Osteocyte (in vitro differentiated cells): ENCODE results near the gene CLCN3. TPM values are rescaled to one million over a fixed set of nuclear protein-coding genes. Genes with fewer than 3 reads are reported as not detected.
"Not testable (repeated sequence)": the region's sequence is repeated elsewhere in the genome, so short reads cannot be mapped to it uniquely, and the experiment has no call there.

Experiments
- DNase-seq: peaks from one replicate; pipeline ENCODE4 v3.0.0; 2021; ENCODE audit warnings: mixed read lengths; ENCODE audit not compliant: unreplicated experiment; ENCODE audit errors: extremely low spot score
- H3K27ac Mint-ChIP-seq: one replicate; pipeline ENCODE4 v1.8.0; 2021; ENCODE audit warnings: mild to moderate bottlenecking, mixed read lengths; ENCODE audit not compliant: unreplicated experiment
- H3K27me3 Mint-ChIP-seq: one replicate; pipeline ENCODE4 v1.8.0; 2021; ENCODE audit warnings: mixed read lengths; ENCODE audit not compliant: unreplicated experiment
- H3K36me3 Mint-ChIP-seq: one replicate; pipeline ENCODE4 v1.8.0; 2021; ENCODE audit warnings: mixed read lengths; ENCODE audit not compliant: unreplicated experiment
- H3K4me1 Mint-ChIP-seq: one replicate; pipeline ENCODE4 v1.8.0; 2021; ENCODE audit warnings: mixed read lengths; ENCODE audit not compliant: unreplicated experiment
- H3K4me3 Mint-ChIP-seq: one replicate; pipeline ENCODE4 v1.8.0; 2021; ENCODE audit warnings: mild to moderate bottlenecking, moderate library complexity, mixed read lengths; ENCODE audit not compliant: unreplicated experiment
- H3K9me3 Mint-ChIP-seq: one replicate; pipeline ENCODE4 v1.8.0; 2021; ENCODE audit warnings: mixed read lengths; ENCODE audit not compliant: unreplicated experiment
- CTCF ChIP-seq: fragments of 200-600 bp; sonication (generic); IDR thresholded peaks from 2 replicates; pipeline ENCODE4 v1.5.0; 2021; ENCODE audit warnings: antibody characterized with exemption, mild to moderate bottlenecking, moderate library complexity
- total RNA-seq: library from RNA; stranded (reverse); gene quantifications from 2 replicates; pipeline ENCODE4 v1.2.1, GENCODE V29; 2021

Gene CLCN3
- total RNA-seq, 1 donor from 2014 or later: 38.0 TPM

GRCh38 chr4:169618986-169619385 is 1.4 kb upstream of the CLCN3 start:
- Mint-ChIP-seq H3K36me3 (no peaks in the 10 kb centered on the region), H3K27me3 (no peaks in the 10 kb centered on the region), H3K4me1 (peaks cover 29% of the 10 kb centered on the region), H3K27ac (no peak overlapping the region), H3K4me3 (peak overlapping the region; percentile 91), H3K9me3 (no peaks in the 10 kb centered on the region)
- DNase-seq: no peak
- no peak for TF ChIP-seq CTCF

GRCh38 chr4:169619518-169619957 is 840 bp upstream of the CLCN3 start:
- Mint-ChIP-seq H3K4me3 (peak overlapping the region; percentile 91), H3K27me3 (no peaks in the 10 kb centered on the region), H3K36me3 (no peaks in the 10 kb centered on the region), H3K9me3 (no peaks in the 10 kb centered on the region), H3K27ac (peak overlapping the region; percentile 99), H3K4me1 (peaks cover 29% of the 10 kb centered on the region)
- DNase-seq: no peak
- peak; percentile 69 for TF ChIP-seq CTCF

GRCh38 chr4:169620880-169621248 is 486 bp downstream of the CLCN3 start:
- peaks cover 29% of the 10 kb centered on the region for H3K4me1 Mint-ChIP-seq
- peaks cover 5% of the 10 kb centered on the region for H3K36me3 Mint-ChIP-seq
- no peak for DNase-seq
- TF ChIP-seq CTCF: no peak
- H3K4me3 Mint-ChIP-seq: peak overlapping the region; percentile 91
- H3K9me3 Mint-ChIP-seq: no peaks in the 10 kb centered on the region
- H3K27me3 Mint-ChIP-seq: no peaks in the 10 kb centered on the region
- H3K27ac Mint-ChIP-seq: peak overlapping the region; percentile 99

- TF ChIP-seq CTCF: no peak
- H3K36me3 Mint-ChIP-seq: peaks cover 5% of the 10 kb centered on the region
- DNase-seq: no peak
- peaks cover 29% of the 10 kb centered on the region for H3K4me1 Mint-ChIP-seq
- peak overlapping the region; percentile 91 for H3K4me3 Mint-ChIP-seq
- peak overlapping the region; percentile 72 for H3K27ac Mint-ChIP-seq
- no peaks in the 10 kb centered on the region for H3K27me3 Mint-ChIP-seq
- H3K9me3 Mint-ChIP-seq: no peaks in the 10 kb centered on the region
These were observed 1.5 kb downstream of the CLCN3 start for GRCh38 chr4:169621731-169622492.

- H3K9me3 Mint-ChIP-seq: no peaks in the 10 kb centered on the region
- H3K36me3 Mint-ChIP-seq: peaks cover 5% of the 10 kb centered on the region
- H3K4me3 Mint-ChIP-seq: peak overlapping the region; percentile 15
- no peak for DNase-seq
- peak overlapping the region; percentile 72 for H3K27ac Mint-ChIP-seq
- TF ChIP-seq CTCF: no peak
- peaks cover 29% of the 10 kb centered on the region for H3K4me1 Mint-ChIP-seq
- no peaks in the 10 kb centered on the region for H3K27me3 Mint-ChIP-seq
These were observed 2.2 kb downstream of the CLCN3 start for GRCh38 chr4:169622566-169622965.

GRCh38 chr4:169624012-169624411 is 3.6 kb downstream of the CLCN3 start:
- H3K4me3 Mint-ChIP-seq, H3K36me3 Mint-ChIP-seq, H3K27ac Mint-ChIP-seq, H3K9me3 Mint-ChIP-seq, H3K27me3 Mint-ChIP-seq, DNase-seq: not testable (repeated sequence)
- H3K4me1 Mint-ChIP-seq: peaks cover 25% of the 10 kb centered on the region
